Activated CD4-positive, alpha-beta T cell treated with anti-CD3 and anti-CD28 coated beads for 48 hours (primary cell): ENCODE results near the gene MYMK.

Source experiments
- DNase-seq: peaks from one replicate; pipeline ENCODE4 v3.0.0-alpha.2; 2020

MYMK gene

DNA sequence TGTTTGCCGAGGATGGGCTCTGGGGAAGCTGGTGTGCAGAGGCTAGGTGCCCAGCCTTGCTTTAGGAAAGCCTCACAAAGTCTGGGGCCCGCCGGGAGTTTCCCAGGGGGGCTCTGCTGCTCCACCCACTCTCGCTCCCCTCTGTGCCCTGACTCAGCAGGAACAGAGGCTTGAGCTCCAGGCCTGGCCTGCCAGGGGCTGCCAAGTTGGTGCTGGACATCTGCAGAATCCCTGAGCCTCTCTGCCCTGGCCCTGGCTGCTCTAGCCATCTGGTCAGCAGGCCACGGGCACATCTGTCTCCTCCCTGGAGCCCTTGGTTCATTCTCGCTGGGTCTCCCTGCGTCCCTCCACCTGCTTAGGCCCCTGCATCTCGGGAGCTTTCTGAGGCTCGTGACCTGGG, 9.1 kb upstream of the MYMK start:
- no peak for DNase-seq

DNA sequence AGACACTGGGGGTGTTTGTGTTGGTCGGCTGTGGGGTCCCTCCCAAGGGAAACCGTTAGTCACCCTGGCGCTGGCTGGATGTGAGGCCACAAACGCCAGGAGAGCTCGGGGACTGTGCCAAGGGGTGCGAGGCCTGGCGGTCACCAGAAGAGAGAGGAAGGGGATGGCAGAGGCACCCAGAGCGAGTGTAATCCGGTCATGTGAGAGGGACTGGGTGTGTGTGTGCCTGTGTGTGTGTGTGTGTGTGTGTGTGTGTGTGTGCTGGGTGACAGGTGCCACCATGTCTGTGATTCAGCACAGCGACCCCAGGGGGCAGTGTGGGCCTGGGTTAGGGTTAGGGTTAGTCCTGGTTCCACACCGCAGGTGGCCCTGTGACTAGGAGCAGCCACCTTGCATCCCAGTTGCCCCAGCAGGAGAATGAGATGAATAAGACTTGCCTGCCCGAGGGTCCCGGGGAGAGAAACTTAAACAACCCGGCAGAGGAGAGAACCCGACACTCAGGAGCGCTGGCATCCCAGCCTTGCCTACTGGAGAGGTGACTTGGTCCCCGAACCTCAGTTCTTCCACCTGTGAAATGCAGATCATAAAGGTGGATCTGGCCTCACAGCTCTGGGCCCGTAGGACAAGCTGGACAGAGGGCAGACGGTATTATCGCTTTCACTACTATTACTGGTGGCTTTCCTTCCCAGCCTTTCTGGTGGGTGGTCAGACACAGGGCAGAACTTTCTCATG, 8.3 kb upstream of the MYMK start:
- DNase-seq, result peak; percentile 88

DNA sequence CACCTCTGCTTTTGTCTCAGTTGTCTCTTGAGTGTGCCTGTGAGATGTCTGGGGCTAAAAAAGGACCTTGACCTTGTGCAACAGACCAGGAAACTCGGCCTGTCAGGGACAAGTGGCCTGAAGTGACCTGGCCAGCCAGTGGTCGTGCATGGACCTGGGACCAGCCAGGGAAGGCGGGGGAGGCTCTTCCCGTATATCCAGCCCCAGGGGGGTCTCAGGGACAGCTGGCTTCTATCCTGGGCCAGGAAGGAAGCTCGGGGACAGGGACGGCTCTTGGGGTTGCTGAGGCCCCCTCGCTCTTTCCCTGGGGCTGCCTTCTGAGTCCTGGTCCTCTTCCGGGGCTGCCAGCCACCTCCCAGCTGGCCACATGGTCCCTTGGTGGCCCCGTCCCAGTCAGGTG, 6.5 kb upstream of the MYMK start:
- DNase-seq, result no peak

DNA sequence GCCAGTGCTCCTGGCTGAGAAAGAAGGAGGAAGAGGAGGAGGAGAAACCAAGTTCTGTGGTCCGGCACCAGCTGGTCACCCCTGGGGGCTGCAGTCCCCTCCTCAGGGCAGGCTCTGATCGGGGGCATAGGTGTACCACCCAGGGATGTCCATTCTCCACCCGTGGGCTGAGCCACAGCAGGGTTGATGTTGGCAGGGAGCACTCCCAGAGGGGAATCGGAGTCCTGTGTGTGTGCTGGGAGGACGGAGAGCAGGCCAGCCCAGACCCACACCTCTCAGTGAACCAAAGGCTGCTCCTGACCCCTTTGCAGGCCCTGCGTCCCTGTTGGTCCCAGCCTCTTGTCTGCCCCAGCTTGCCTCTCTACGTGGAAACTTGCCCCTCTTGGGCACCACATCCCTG, 5.1 kb upstream of the MYMK start:
- no peak for DNase-seq

DNA sequence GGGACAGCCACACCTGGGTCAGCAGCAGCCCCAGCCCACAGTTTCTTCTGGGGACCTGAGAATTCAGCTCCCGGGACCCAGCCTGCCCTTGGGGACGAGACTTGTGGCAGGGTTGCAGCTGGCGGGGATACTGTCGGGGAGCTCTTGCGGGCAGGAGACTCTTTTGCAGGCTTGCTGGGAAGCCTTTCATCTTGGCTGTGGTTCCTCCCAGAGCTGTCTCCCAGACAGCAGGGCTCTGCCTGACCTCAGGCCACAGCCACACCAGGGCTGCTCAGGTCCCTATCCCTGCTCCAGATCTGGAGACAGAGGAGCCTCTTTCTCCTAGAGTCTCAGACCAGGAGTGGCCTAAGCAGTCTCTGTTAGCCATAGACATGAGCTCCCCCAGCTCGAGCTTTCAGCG, 4.7 kb upstream of the MYMK start:
- no peak for DNase-seq

DNA sequence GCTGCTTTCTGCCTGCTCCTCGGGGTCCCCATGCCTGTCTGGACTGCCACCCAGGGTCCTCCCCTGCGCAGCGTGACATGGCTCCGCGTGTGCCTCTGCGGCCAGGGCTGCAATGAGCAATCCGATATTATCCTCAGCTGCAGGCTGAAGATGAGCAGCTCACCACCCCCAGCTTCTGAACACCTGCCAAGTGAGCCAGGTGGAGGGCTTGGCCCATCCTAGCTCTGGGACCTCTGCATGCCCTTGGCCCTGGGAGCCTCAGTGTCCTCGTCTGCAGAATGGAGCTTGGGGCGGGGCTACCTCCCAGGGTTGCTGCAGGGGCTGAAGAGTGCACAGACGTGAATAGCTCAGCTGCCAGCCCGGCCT, 4.1 kb upstream of the MYMK start:
- no peak for DNase-seq

DNA sequence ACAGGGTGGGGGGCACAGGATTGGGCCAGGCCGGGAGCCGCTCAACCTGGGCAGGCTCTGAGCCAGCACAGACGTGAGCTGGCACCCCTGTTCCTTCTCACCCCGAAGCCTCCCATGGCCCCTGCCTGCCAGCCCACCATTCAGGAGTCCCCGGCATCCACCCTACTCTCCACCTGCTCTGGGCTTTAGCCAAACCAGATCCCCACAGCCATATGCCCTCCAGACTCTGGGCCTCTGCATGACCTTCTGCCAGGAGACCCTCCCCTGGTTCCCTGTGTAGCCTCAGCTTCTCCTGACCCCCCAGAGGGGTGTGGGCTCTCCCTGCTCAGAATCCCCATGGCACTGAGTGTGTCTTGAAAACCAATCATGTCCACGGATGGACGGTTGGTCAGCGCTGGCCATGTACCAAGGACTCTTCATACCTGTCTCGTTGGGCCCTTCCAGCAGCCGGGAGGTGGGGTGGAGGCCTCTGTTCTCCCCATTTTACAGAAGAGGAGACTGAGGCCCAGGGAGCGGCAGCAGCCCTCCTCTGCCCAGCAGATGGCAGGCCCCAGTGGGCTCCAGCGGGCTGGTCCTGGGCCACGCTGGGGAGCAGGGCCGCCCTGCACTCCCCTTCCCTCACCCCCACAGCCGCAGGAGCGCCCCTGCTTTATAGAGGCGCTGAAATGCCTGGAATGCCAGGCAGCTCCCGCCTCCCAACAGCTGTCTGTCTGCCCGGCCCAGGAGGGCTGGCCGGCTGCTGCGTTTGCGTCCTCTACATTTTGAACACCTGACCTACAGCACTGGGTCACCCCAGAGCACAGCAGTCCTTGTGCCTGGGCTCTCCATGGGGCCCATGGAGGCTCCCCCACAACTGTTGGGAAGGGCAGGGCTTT, 3.5 kb upstream of the MYMK start:
- no peak for DNase-seq

DNA sequence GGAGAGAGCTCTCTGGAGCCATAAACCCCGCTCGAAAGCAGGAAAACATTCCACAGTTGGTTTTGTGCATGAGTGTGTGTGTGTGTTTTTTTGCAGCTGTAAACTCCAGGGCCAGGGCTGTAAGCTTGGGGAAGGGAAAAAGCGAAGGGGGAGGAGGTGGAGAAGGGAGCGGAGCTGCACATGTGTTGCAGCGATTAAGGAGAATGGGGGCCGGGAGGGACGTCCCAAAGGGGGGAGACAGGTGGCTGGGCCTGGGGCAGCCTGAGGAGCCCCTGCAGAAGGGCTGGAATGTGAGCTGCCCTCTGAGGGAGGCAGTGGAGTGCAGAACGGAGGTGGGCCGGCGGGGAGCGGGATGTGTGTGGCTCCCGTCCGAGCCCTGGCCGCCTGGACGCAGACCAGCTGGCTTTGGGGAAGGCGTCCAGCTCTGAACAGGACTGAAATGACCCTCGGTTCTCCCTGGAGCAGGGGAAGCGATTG, 2.7 kb upstream of the MYMK start:
- DNase-seq, result no peak

DNA sequence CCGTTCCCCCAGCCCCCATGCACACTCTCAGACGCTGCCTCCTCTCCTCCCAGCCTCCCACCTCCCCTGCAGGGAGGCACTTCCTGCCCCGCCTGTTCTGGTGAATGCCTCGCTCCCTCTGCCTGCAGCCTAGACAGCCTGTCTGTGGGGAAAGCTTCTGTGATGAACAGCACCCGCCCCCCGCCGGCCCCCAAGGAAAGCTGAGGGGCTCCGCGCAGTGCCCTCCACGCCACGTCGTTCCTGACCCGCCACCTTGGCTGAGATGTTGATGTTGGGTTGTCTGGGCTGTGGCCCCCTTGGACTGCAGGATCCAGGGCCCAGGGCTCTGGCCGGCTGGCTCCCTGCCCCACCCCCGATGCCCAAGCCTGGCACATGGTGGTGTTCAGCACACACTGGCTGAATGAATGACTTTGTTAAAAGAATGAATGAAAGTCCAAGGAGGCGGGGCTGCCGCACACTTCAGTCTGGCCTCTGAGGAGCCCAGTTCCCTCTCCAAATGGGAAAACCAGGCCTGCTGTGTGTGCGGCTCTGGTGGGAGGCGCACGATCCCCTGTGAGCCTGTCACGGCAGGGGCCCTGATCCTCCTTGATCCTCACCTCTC, 2.1 kb upstream of the MYMK start:
- DNase-seq, result no peak

DNA sequence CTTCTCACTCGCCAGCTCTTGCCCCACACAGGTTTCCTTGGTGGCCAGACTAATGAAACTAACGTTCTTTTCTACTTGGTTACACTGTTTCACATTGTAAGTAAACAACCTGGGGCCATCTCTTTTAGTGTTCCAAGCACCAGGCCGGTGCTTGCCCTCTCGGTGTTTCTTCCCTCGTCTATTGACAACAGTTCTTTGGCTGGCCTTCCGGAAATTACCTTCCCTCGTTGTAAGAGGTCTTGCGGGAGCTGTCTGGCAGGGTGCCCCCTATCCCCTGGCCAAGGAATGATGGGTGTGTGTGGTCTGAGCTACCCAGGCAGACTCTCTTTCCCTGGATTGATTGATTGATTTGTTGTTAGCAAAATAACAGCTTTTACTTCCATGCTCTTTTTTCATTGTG, 918 bp upstream of the MYMK start:
- no peak for DNase-seq

DNA sequence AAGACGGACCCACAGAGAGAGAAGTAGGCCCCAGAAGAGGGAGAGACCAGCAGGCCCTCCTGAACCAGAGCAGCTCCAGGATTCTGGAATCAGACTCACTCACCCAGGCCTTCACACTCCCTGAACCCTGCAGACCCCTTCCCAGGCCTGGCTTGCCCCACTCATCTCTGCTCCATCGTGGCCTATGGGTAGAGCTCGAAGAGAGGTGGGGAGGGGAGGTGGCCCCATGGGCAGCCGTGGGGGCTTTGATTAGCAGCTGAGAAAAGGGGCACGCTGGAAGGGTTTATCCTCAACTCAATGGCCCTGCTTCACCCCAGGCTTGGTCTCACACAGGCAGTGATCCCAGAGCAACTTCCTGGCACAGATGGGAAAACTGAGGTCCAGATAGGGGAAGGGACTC, 613 bp downstream of the MYMK start:
- no peak for DNase-seq

DNA sequence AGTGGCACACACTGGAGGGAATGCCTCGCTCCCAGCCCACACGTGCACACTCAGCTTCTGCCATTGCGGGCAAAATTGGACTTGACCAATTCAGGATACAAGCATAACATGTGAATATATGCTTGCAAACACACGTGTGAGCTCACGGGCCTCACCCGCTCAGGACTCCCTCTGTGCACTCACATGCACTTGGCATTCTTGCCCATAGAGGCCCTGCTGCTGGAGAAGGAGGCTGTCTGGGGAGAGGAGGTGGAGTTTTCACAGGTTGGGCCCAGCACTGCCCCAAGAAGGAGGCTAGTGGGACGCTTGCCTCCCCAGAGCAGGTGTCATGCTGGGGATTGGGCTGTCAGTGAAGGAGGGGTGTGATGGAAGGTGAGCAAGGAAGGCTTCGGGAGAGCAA, 1.7 kb downstream of the MYMK start:
- DNase-seq, result no peak

DNA sequence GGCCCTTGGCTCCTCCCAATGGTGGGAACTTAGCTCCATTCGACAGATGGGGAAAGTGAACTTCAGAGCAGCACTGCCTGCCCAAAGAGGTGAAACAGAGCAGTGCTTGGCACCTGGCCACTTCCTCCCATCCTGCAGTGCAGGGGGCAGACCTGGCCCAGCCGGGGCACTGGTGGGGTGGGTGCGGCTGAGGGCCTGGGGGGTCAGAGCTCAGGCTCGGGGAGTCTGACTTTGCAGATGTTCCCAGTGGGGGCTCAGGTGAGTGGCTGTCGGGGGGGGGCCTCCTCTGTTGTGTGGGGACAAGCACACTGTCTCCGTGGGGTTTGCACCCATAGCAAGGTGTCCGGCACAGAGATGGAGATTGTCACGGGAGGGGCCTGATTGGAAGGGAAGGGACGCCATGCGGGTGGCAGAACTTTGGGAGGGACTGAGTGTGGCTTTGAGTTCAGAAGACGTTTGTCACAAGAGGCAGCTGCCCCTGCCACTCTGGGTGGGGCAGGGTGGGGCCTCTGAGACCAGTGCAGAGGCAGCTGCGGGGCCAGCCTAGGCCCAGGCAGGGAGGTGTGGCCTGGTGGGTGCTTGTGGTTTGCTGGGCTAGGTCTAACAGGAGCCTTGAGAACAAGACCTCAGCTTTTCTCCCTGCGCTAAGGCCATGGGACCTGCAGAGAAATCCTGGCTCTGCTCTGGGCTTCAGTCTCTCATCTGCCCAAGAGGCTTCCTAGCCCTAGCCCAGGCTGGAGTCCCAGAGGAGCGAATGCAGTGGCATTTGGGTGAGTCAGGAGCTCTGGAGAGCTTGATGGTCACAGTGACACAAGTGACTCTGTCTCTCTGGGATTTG, 2.5 kb downstream of the MYMK start:
- no peak for DNase-seq

DNA sequence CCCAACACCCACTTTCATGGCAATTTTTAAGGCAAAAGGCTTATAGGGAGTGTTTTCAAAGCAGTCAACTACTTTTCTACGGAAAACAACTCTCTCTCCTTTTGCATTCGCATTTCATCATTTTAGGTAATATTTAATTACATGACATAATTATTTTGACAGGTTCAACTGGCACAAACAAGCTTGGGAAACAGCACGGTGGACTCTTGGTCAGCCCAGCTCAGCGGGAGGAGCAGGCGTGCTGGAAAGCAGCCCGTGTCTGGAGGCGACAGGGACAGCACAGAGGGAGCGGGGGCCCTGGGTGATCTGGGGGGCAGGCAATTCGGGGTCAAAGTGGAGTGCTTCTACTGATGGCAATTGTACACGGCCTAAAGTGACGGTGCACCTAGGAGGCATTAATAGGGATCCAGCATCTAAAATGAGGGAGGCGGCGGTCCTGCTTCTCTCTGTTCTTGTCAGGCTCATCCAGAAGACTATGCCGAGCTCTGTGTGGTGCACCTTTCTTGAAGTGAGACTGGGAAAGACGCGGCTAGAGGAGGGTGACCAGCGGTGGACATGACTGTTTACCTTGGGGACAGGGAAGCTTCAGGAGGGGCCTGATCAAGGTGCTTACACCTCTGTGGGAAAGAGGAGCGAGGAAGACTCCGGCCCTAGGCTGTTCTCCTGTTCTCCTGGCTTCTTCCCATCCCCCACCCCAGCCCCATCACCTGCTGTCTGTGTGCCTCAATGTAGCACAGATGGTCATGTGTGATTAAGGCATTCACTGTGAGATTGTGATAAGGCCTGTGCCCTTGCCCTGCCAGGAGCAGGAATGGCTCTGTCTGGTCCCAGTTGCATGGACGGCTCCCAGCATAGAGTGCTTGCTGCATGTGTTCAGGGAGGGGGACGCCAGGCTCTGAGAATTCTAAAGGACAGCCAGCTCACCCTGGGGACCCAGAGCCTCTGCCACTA, 3.4 kb downstream of the MYMK start:
- no peak for DNase-seq

DNA sequence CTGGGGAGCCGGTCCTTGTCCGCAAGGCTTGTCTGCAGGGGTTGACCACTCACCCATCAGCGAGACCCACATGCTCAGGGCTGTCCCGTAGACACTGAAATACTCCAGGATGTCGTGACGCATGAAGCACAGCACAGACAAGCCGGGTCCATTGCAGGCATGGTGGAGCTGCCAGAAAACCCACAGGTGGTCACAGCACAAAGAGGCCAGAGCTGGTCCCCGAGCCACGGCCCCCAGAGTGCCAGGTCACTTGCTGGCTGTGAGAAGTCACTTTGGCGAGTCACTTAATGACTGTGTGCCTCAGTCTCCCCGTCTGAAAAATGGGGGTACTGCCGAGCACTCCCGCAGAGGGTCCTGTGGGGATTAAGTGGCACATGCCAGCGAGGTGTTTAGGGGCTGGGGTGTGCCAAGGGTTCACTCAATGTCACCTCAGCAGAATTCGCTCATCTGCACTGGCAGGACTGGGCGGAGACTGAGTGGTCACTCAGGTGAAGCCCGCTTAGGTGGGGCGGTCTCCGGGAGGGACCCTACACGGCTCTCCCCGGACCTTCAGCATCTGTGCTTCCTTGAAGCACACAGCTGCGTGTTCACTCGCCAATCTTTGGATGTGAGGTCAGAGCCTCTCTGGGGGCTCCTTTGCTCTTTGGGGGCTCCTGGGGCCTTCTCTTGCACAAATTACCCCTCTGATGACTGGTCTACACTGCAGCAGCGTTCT, 4.5 kb downstream of the MYMK start:
- DNase-seq, result no peak

DNA sequence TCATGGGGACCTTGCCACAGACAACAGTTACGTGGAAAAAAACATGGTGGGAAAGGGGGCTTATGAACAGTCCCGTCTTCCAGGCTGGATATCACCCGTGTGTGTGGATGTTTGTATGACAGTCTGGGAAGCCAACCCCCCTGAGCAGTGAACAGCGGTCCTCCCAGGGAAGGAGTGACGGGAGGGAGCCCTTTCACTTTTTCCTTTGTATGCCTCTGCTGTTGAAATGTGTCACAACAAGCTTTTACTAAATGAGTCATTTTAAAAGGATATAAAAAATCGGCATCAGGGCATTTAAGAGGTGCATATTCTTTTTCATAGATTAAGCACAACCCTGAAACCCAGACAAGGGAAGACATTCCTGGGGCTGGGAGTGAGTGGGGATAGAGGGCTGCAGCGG, 5.1 kb downstream of the MYMK start:
- DNase-seq, result no peak

DNA sequence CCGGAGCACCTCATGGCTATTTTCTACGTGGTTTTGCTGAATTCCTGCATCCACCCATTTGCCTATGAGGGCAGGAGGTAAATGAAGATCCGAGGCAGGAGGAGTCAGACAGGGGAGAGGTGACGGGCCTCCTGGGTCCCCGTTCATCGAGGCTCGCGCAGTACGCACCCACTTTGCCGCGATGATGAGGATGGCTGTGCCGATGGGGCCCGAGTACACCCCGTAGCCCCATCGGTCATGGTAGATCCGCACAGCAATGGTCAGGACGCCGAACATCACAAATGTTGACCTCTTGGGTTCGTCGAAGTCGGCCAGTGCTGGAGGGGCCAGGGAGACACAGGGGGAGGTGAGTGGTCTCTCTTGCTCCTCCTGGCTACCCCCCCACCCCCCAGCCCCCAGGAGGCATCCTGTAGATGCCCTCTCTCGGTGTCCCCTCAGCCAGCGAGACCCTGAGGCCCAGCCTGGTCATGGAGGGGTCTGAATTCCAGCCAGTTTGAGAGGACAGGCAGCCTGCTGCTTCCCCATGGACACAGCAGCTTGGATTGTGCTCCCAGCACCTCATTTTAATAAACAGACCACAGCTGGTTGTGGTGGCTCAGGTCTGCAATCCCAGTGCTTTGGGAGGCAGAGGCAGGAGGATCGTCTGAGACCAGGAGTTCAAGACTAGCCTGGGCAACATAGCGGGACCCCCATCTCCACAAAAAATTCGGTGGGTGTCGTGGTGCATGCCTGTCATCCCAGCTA, 5.9 kb downstream of the MYMK start:
- DNase-seq, result no peak

DNA sequence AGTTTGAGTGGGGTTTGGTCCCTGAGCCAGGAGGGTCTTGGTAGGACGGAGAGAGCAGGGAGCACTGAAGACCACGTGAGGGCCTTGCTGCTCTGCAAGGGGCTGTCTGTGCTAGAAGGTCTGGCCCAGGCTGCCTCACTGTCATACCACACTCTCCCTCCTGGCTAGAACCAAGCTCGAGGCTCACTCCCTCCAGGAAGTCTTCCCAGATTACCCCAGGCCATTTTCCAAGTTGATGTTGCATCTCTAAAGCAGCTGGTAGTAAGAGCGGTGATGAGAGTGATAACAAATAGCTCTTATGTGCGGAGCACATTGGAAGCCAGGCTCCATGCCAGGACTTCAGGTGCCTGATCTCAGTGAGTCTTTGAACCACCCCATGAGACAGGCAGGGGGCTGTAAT, 6.6 kb downstream of the MYMK start:
- no peak for DNase-seq

DNA sequence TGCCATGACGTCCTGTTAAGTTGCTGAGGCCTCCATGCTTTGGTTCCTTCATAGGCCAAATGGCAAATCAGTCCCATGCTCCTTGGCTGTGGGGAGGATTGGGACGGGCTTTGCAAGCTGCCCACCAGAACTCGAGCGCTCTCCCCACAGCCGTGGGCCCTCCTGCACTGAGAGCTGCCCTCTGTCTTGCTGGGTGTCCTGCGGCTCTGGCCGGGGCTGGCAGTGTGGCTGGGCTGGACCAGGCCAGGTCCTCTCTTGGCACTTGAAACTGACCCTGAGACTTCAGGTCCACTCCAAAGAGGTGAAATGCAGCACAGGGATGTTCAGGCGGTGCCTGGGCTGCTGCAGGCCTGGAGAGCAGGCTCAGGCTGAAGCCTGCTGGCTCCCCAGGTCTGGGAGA, 7.0 kb downstream of the MYMK start:
- DNase-seq, result no peak

DNA sequence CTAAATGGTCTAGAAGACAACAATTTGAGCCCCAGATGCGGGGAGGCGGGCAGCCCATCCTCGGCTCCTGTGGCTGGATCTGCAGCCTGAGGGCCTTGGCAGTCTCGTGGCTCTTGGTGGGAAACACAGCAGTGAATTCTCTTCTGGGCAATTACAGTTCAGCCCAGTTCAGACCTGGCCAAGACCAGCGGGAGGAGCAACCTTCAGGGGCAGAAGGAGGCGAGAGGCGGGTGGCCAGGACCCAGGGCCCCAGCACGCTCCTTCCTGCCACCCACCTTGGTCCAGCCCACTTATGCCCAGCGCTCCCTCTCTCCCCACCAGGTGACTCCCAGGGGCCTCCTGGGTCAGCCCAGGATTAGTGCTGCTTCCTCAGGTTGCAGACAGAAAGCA, 7.8 kb downstream of the MYMK start:
- no peak for DNase-seq
